Middle frontal gyrus (tissue), 1 donor: Measurements from ENCODE around the gene SUN5.

Experiments used
- DNase-seq: peaks from one replicate; pipeline ENCODE4 v3.0.0-alpha.2; 2015; ENCODE audit warnings: low spot score; ENCODE audit errors: extremely low spot score

SUN5 gene

DNA sequence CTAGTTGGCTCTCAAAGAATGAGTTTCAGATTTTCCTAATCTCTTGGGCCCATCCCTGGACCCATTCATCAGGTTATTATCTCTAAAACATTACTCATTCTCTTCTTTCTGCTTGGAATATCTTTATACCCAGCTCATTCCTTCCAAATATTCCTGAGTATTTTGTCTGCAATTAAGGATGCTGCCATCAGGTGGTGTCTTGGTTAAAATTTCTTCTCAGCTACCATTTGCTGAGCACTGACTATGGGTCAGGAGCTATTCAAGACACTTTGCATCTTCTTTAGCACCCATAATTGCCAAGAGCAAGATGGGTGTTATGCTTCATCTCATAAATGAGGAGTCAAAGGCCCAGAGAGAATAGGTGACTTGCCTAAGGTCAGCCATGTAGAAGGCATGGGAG lies 8.4 kb downstream of the SUN5 start:
- no peak for DNase-seq

DNA sequence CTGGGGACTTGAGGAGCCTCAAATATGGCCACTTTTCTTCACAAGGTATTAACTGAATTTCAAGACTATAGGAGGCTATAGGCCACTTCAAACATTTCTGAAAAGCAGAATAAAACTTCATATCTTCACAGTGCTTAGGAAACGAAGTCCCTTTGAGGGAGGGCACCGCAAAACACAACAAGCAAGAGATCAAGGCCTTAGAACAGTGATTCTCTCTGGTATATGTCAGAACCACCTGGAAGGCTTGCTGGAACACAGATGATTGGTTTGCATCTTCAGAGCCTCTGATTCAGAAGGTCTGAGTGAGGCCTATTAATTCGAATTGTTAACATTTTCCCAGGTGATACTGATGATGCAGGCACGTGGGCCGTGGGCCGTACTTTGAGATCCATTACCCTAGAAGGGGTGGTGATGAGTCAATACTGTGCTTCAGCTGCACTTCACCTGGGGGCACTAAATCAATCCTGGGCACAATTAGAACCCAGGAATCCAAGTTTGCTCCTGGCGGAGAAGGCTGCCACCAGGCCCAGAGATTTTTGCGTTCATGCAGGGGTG lies 10.7 kb downstream of the SUN5 start:
- no peak for DNase-seq

DNA sequence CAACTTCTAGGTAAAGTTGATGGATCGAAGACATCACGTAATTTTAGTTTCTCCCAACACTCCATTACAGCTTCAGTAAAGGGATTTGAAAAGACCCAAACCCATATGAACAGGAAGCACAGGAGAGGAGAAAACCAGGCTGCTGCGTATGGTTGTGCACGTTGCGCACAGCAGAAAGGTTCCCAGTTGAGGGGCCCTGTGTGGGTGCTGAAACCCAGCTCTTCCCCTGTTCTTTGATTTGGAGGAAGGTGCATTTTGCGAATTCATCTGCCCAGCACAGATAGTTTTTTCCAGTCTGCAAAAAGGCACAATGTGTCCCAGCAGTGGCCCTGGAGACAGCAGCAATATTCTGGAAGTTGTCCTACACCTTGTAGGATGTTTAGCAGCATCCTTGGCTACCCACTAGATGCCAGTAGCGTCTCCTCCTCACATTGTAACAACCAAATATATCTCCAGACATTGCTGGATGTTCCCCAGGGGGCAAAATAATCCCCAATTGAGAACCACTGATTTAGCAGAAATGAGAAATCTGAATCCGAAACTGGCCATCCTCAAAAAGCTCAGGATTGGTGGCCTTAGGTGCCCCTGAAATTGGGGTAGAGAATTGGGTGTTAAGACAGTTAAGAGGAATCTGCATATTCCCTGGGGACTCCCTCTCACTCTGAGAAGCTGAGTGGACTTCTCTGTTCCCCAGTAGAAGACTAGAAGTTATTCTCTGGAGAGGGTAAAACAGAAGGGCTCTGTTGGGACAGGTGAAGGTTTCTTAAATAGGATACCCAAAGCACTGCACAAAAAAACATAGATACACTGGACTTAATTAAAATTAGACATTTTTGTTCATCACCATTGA lies 12.2 kb downstream of the SUN5 start:
- DNase-seq = no peak

DNA sequence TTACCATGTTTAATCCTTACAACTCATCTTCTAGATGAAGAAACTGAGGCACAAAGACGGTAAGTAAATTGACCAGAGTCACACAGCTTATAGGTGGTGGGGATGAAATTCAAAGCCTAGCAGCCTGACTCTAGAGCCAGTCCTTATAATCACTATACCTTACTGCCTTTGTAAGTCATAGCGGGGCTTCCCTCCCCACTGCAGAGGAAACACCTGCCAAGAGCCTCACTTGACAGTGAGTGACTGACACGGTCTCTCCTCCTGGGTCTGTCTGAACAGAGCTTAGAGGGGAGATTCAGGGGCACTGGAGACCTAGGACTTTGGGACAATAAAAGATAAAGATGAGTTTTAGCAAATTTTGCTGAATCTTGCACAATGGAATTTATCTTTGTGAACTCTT lies 12.8 kb downstream of the SUN5 start:
- DNase-seq = no peak

DNA sequence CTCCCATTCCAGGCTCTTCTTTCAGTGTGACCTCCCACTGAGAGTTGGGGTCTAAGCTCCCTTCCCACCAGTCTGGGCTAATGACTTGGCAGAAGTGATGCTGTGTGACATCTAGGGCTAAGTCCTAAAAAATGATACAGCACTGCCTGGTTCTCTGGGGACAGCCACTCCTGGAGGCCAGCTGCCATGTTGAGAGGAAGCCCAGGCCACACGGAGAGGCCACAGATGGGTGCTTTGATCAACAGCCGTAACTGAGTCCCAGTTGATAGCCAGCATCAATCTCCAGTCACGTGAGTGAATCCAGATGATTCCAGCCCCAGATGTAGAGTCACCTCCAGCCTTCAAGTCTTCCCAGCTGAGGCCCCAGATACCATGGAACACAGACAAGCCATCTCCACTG lies 13.8 kb downstream of the SUN5 start:
- DNase-seq = no peak

DNA sequence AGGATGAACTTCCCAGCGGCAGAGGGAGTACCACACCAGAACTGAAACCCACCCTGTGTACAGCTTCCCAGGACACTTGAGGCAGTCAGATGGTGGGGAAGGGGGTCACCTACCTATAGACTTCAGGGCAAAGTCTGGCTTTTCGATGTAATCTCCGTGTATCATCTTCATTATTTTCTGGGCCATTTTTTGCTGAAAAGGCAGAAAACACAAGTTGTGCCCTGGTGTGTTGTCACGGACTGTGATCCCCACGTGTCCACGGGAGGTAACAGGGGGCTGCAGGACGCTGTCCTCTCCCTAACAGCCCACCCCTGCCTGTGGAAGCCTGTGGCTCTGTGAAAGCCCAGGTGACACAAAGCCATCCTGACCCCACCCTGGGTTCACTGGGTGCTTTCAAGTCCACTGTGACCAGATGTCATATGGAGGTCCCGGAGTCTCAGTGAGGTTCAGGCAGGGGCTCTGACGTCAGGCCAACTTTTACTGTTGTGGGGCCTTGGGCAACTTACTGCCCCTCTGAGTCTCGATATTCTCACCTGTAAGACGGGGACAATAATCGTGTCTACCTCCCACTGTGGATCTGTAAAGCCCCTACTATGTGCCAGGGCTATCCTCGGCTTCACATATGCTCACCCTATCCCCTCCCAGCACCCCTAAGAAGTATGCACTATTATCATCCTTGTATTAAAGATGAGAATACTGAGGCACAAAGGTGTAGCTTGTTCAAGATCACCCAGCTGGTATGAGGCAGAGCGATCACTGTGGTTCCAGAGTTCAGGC lies 14.5 kb downstream of the SUN5 start:
- no peak for DNase-seq

DNA sequence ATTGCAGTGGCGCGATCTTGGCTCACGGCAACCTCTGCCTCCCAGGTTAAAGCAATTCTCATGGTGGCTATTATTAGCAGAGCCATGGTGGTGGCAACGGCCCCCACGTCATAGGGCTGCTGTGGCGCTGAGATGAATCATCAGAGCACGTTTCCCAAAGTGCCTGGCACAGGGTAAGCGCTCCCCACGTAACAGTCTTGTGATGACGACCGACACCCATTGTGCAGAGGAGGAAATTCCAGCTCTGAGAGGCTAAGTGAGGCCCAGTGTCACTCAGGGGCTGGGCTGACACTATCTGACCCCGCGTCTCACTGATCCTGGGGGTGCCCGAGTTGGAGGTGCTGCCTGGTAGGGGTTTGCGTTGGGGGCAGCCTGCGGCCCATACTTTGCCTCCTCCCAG lies 16.2 kb downstream of the SUN5 start:
- no peak for DNase-seq

DNA sequence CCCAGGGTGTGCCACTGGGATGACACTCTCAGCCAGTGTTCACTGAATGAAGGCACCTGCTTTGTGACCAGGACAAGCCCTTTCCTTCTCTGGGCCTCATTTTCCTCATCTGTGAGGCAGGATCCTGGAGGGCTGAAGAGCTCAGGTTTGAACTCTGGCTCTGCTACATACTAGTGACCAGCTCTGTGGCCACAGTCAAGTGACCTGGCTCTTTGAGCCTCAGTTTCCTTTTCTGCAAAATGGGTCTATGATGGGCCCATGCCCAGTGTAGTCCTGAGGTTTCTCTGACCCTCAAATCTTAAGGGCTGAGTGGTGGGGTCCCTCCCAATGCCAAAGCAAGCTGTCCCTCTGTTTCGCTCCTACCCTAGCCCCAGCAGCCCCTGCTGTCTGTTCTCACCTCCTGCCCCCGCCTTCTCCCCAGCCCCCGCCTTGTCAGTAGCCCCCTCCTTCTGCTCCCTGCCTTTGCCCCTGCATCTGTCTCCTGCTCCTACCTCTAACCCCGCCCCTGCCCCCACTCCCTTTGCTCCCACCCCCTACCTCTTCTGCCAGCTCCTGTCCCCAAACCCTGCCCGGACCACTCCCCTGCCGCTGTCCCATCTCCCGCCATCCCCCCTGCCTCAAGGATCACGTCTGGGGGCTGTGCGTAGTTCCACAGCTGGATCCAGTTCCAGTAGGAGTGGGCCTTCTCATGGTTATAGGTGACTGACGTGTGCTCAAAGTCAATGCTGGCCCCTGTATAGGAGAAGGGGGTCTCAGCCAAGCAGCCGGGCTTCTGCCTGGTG lies 17.0 kb downstream of the SUN5 start:
- DNase-seq = no peak

DNA sequence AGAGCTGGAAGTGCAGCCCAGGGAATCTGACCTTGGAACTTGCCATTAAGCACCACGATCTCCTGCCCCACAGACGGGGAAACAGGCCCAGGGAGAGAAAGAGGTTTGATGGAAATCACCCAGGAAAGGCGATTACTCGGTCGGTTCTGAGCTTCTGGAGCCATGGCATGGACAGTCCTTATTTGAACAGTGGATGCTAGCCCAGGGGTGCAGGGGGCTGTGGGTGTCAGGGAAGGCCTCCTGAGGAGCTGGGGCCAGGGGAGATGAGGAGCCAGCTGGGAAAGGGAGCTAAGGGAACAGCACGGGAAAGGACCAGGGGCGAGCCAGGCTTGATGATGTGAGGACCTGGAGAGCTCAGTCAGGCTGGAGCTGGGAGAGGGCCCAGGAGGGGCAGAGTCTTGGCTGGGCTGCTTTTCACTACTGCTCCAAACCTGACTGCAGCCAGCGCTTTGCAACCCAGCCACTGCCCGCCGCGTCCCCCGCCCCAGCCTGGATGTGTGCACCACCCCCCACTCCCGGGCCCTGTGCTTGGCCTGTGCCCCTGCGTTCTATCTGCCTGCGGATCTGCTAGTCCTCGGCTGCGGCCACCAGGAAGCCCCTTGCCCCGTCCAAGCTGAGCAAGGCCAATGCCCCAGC lies 17.8 kb downstream of the SUN5 start:
- DNase-seq = no peak

DNA sequence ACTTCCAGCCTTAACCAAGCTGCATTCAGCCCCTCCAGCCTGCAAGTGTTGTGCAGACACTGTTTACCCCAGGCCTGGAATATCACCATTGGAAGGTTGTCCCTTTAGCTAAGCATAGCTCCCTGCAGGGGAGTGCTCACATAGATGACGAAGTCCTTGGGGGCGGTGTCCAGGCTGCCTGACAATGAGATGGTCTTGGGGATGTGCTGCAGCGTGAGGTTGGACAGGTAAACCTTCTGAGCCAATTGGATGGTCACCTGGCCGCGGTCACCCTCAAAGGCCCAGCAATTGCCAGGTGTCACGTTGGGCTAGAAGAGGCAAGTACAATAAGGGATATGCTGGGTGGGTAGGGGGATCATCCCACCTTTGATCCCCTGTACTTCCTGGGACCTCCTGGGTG lies 18.6 kb downstream of the SUN5 start:
- no peak for DNase-seq

DNA sequence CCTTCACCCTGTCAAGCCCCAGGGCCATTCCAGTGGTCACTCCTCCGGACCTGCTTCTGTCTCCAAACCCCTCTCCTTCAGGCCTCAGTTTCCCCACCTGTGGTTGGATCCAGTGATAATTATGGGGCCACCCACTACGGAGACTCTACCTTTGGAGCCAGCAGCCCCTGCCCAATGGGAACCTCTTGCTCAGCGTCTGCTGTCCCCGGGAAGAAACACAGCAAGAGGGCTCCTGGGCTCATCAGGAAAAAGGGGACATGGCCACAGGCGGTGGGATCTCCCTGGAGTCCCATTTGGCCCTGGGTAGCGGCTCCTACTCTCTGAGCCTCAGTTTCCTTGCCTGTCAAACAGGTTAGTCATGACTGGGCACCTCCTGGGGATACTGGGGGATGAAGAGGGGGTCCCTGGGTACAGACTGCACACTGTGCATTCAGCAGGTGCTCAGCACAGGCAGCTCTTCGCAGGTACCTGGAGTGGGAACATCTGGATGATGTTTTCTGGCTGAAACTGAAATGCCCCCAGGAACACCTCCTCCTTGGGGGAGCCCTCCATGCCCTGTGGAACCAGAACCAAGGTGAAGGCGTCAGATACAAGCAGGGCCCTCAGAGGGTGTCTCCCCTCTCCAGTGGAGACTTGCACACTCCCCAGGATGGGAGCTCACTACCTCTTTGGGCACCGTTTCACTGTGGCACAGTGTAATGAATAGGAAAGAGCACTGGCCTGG lies 19.4 kb downstream of the SUN5 start:
- DNase-seq = no peak

DNA sequence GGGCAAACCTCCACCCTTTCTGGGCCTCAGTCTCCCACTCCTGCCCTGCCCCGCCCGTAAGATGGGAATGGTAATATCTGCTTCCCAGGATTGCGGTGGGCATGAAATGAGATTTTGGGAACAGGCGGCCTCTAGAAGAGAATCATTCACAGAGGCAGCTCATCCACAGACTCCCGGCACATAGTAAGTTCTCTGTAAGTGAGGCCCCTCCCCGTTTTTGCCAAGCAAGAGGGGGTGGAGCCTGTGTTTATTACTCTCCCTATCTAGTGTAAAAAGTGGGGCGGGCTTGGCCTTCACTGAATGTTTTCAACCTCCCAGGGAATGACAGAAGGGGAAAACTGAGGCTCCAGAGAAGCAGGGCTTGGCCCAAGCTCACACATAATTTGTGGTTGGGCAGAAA lies 20.0 kb downstream of the SUN5 start:
- DNase-seq = no peak

DNA sequence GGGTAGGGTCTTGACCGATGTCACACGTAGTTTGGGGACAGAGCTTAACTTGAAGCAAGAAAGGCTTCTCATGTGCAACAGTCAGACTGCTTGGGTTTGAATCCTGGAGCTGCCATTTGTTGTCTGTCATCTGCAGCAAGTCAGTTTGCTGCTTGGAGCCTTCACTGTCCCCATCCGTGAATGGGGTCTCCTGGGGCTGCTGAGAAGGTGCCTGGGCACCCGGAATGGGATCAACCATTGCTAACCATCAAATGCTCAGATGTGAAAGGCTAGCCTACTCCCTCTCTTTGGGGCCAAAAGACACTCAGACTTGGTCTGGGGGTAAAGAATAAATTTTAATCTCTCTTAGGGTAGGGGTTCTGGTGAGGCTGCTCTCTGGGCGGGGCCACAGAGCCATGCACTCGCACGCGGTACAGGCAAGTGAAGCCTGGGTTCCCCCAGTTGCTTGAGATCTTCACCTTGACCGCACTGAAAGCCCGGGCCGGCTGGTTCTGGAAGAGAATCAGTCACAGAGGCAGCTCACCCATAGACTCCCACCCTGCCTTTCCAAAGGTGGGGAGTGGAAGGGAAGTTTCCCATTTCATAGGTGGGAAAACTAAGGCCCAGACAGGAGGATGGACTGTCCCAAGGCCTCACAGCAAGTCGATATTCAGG lies 20.6 kb downstream of the SUN5 start:
- no peak for DNase-seq

DNA sequence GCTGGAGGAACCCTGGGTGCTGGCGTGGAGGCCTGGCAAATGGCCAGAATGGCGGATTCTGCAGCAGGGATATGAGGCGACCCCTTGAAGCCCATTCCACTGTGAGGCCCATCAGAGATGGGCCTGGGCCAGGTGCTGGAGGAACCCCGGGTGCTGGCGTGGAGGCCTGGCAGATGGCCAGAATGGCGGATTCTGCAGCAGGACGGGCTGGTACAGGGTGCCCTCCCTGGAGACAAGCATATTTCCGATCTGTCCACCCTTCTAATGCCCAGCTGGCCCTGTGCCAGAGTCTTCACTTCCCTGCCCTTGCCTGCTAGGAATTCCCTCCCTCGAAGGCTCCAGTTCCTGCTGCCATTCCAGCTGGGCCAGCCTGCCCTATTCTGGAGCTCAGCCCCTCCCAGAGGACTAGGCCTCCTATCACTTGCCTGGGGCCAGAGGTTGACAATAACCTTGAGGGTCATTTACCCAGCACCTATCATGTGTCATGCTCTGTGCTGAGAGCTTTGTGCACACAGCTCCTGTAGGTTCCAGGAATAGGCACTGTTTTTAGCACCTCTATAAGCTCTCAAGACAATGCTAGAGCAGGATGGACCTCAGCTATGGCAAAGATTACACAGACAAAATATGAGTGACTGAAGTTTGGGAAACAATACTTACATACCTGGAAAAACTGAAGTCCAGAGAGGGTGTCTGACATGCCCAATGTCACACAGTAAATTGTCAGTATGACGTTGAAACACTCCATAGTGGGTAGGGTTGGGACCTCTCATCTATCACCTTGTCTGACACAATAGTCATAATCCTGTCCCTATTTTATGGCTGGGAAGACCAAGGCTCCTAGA lies 21.4 kb downstream of the SUN5 start:
- DNase-seq = no peak

DNA sequence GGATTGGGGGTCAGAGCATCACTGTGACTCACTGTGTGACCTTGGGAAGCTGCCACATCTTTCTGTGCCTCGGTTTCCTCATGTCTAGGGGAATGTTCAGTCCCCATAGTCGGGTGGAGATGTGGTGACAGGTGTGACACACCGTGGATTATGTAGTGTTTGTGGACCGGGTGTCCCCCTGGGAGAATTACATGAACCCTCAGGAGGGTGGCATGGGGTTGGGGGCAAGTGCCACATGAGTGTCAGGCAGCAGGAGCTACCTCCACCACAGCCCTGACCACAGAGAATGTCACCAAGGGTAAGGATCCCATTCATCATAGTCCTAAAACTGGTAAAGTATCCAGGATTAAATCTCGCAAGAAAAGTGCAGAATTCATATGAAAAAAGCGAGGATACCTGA lies 23.2 kb downstream of the SUN5 start:
- DNase-seq = no peak

DNA sequence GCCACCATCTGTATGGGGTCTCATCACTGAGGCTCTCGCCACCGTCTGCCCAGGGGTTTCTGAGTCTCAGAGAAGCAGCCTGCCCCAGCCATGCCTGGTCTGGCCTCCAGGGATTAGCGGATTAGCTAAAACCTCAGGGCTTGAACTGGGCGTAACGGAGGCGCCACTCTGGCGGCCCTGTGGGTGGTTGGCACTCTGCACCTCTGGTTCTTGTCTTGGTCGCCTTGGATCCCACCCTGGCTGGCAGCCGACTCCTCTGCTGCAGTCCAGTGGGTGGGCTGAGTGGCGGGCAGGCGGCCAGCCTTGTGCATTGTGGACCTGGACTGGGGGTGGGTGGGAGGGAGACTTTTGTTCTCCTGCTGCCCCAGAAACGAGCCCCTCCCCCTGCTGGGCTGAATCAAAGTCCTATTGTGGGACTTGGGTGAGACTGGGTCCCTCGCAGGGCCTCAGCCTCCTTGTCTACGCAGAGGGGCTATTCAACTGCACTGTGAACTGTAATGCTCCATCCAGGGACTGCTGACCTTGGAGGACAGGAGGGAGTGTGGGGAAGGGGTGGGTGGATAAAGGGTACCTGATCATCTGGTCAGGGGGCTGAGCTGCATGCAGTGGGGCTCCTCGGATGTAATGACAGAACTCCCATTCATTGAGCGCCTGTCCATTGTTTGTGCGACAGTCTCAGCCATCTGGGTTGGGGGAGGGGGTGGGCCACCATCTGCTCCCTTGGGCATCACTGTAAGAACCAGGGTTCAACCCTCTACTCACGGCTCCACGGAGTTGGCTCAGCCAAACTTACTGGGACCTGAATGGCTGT lies 23.9 kb downstream of the SUN5 start:
- peak; percentile 45 for DNase-seq

DNA sequence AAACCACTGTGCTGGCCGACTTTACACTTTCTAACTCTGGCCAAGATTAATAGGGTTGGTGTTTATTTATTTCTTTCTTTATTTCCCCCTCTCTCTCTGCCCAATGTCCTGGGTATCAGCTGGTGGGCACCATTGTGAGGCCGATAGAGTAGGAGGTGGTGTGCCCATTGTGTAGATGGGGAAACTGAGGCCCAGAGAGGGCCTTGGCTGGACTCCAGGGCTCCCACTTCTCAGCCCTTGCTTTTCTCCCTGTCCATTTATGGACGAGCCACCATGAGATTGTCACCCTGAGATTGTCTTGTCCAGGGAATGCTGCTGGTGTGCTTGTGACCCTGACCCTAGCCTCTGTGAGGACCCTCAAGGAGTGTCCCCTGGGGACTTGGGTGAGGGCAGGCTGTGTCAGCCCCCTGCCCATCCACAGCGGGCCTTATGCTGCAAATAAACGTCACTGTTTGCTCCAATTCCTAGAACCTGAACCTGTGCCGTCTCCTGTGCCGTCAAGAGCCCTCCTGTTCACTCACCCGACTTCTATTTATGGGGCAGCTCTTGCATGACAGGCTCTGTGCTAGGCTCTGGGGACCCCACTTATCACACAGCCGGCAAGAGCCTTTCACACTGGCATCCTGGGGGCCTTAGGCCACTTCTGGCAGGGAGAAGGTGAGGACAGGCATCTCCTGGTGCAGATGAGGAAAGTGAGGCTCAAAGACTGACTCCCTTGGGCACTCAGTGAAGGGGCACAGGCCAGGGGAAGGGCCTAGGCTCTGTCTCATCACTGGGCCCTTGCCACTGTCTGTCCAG lies 24.8 kb downstream of the SUN5 start:
- no peak for DNase-seq

DNA sequence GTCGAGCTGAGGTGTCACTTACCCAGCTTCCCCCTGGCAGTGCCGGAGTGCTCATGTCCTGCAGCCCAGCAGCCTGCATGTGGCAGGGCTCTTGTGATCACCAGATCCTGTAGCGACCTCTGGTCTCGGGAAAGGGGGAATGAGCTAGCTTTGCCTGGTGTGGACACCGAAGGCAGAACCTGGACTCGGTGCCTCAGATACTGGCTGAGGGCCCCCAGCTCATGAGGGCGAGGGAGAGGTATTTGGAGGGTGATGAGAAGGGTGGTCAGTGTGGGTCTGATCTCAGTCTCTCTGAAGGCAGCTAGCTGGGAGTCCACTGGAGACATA lies 26.3 kb downstream of the SUN5 start:
- DNase-seq = no peak
